Gastrocnemius medialis (tissue), 4 donors: ENCODE measurements around the gene SETBP1.

Source experiments
- CTCF ChIP-seq, 5 experiments: fragments of 450-650 bp in 3 of 5; fragments of 200-600 bp in 2 of 5; sonication (generic) in 2 of 5; IDR thresholded peaks in 4 of 5; conservative IDR thresholded peaks in 1 of 5; 1 replicate in 4 of 5; 2 replicates in 1 of 5; pipeline ENCODE4 v1.5.1; 2016 to 2019; ENCODE audit warnings: antibody characterized with exemption in 5 of 5, mild to moderate bottlenecking in 3 of 5, moderate library complexity in 3 of 5
- POLR2A ChIP-seq, 2 donors: fragments of 450-650 bp; IDR thresholded peaks; one replicate each; pipeline ENCODE4 v1.6.1; 2017; ENCODE audit warnings: antibody characterized with exemption in 2 of 2, mild to moderate bottlenecking in 2 of 2, moderate library complexity in 2 of 2

GRCh38 chr18:44744161-44745121 is 63.8 kb downstream of the SETBP1 start:
- peak in 3 of 5 experiments; percentile 13 to 29 (median 20) for TF ChIP-seq CTCF (IDR thresholded peaks at IDR 0.05 in 4 of 5, conservative IDR thresholded peaks at IDR 0.05 in 1 of 5)
- TF ChIP-seq POLR2A (IDR thresholded peaks at IDR 0.05), result no peak
